K562 (cell line): Measurements from ENCODE around the gene PLXDC2. TPM values are rescaled to one million over a fixed set of nuclear protein-coding genes. Genes with fewer than 3 reads are reported as not detected.

Experiments used
- ATAC-seq: fragments of 200-7000 bp; cut with Tn5 transposase; 3 replicates; pipeline ENCODE4 v1.9.1; 2020; ENCODE audit warnings: moderate library complexity
- BruUV-seq: library from RNA; stranded (reverse); fragments of 400-500 nt; replicated peaks from 2 replicates; lab custom pipeline; 2021; lab: Mats Ljungman, UMichigan
- CTCF ChIA-PET: fragments of 300-600 bp; formaldehyde crosslinking; extraction: SDS; loops from one replicate; lab custom pipeline; 2021; ENCODE audit warnings: low intra/inter-chr PET ratio; lab: Yijun Ruan, JAX
- POLR2A ChIA-PET: fragments of 300-600, 350-650 bp; sonication (Branson Sonifier 250); formaldehyde crosslinking; extraction: SDS; loops from one replicate; lab custom pipeline; 2021; ENCODE audit warnings: antibody characterized with exemption, inconsistent platforms; lab: Yijun Ruan, JAX
- DNase-seq, 4 experiments: peaks; one replicate each; pipeline versions ENCODE4 v3.0.0 to v3.0.0-alpha.2; 2011 to 2018; ENCODE audit warnings: low spot score in 3 of 4, mixed read lengths in 3 of 4; ENCODE audit errors: extremely low read depth in 1 of 4
- FAIRE-seq: peaks from 2 replicates; lab custom pipeline; 2011; peaks lifted over from hg19 to GRCh38; lab: Jason Lieb, UNC
- H2AFZ ChIP-seq: 2 replicates; pipeline ENCODE4 v1.6.0; 2011; ENCODE audit warnings: low read depth, low read length, control low read depth, inconsistent platforms
- H3K27ac ChIP-seq: fragments of 200-600 bp; 3 replicates; pipeline ENCODE4 v1.8.0; 2011; ENCODE audit warnings: low read depth, mild to moderate bottlenecking, control low read depth, inconsistent platforms, low read length, moderate library complexity, mixed read lengths; ENCODE audit errors: extremely low read depth
- H3K27me3 ChIP-seq, 2 experiments: fragments of 300-600 bp in 1 of 2; 2 replicates in 1 of 2; 3 replicates in 1 of 2; pipeline versions ENCODE4 v1.6.0 to v1.8.0; 2011; ENCODE audit warnings: inconsistent platforms in 2 of 2, low read length in 2 of 2, mild to moderate bottlenecking in 1 of 2, mixed read lengths in 1 of 2, moderate library complexity in 1 of 2; ENCODE audit not compliant: control insufficient read depth in 2 of 2, insufficient read depth in 2 of 2
- H3K36me3 ChIP-seq: fragments of 300-600 bp; 3 replicates; pipeline ENCODE4 v1.8.0; 2011; ENCODE audit warnings: mild to moderate bottlenecking, low read length, inconsistent platforms; ENCODE audit not compliant: control insufficient read depth, insufficient read depth
- H3K4me1 ChIP-seq, 2 experiments: fragments of 200-600 bp in 1 of 2; replicated peaks in 1 of 2; 2 replicates in 1 of 2; 3 replicates in 1 of 2; pipeline versions ENCODE4 v1.5.1 to v1.8.0; 2011; ENCODE audit warnings: inconsistent platforms in 2 of 2, low read length in 2 of 2, mild to moderate bottlenecking in 1 of 2, mixed read lengths in 1 of 2, moderate library complexity in 1 of 2; ENCODE audit not compliant: control insufficient read depth in 2 of 2, insufficient read depth in 2 of 2
- H3K4me2 ChIP-seq: 2 replicates; pipeline ENCODE4 v1.6.1; 2011; ENCODE audit warnings: low read length, control low read depth, inconsistent platforms, mixed read lengths; ENCODE audit not compliant: insufficient read depth
- H3K4me3 ChIP-seq: fragments of 200-600 bp; sonication (generic), shearing (Covaris generic); 2 replicates; pipeline ENCODE4 v1.5.1; 2016; ENCODE audit warnings: control low read depth, inconsistent platforms
- H3K79me2 ChIP-seq: fragments of 200-600 bp; 3 replicates; pipeline ENCODE4 v1.8.0; 2011; ENCODE audit warnings: low read length, inconsistent platforms; ENCODE audit not compliant: control insufficient read depth, insufficient read depth
- H3K9ac ChIP-seq, 2 experiments: 2 replicates each; pipeline versions ENCODE4 v1.6.0 to v1.6.1; 2011; ENCODE audit warnings: low read depth in 2 of 2, low read length in 2 of 2, control low read depth in 1 of 2, inconsistent platforms in 1 of 2, mild to moderate bottlenecking in 1 of 2, mixed read lengths in 1 of 2; ENCODE audit not compliant: insufficient read depth in 1 of 2
- H3K9me1 ChIP-seq: one replicate; pipeline ENCODE4 v1.6.0; 2011; ENCODE audit warnings: inconsistent platforms, mild to moderate bottlenecking, low read length, moderate library complexity; ENCODE audit not compliant: control insufficient read depth, insufficient read depth
- H3K9me3 ChIP-seq: replicated peaks from 2 replicates; pipeline ENCODE4 v1.5.1; 2011; ENCODE audit warnings: low read depth, low read length, inconsistent platforms; ENCODE audit not compliant: control insufficient read depth, insufficient read depth
- H4K20me1 ChIP-seq: replicated peaks from 2 replicates; pipeline ENCODE4 v1.6.1; 2011; ENCODE audit warnings: low read length, inconsistent platforms, mixed read lengths; ENCODE audit not compliant: control insufficient read depth, insufficient read depth
- ATF7 ChIP-seq: fragments of 450-650 bp; IDR thresholded peaks from 2 replicates; pipeline ENCODE4 v1.7.1; 2014; ENCODE audit warnings: mild to moderate bottlenecking, moderate library complexity
- CBFB ChIP-seq: sonication (generic); formaldehyde crosslinking; IDR thresholded peaks from 2 replicates; pipeline ENCODE4 v1.4.0; 2020; ENCODE audit warnings: mild to moderate bottlenecking, missing genetic modification reagents
- CCAR2 ChIP-seq: fragments of 200-400 bp; formaldehyde crosslinking; IDR thresholded peaks from 2 replicates; pipeline ENCODE4 v1.6.1; 2017; ENCODE audit warnings: mild to moderate bottlenecking, low read depth, low read length
- CGGBP1 ChIP-seq: fragments of 250-450 bp; sonication (Bioruptor Pico); IDR thresholded peaks from 2 replicates; pipeline ENCODE4 v1.9.0; 2021; ENCODE audit warnings: mild to moderate bottlenecking
- ELF1 ChIP-seq: fragments of 200-800 bp; sonication (Bioruptor generic); IDR thresholded peaks from 2 replicates; pipeline ENCODE4 v1.6.1; 2016; ENCODE audit warnings: missing genetic modification characterization, missing compliant biosample characterization
- ELK1 ChIP-seq: sonication (generic); formaldehyde crosslinking; IDR thresholded peaks from 2 replicates; pipeline ENCODE4 v1.8.1; 2022; ENCODE audit warnings: missing genetic modification reagents
- ELK3 ChIP-seq: fragments of 450-650 bp; formaldehyde crosslinking; IDR thresholded peaks from 2 replicates; pipeline ENCODE4 v1.4.0; 2020; ENCODE audit warnings: mild to moderate bottlenecking
- EP300 ChIP-seq: IDR thresholded peaks from 2 replicates; pipeline ENCODE4 v1.6.1; 2012; ENCODE audit warnings: low read length, improper control_type of control experiment
- HNRNPL ChIP-seq: fragments of 200-400 bp; formaldehyde crosslinking; IDR thresholded peaks from 2 replicates; pipeline ENCODE4 v1.6.1; 2017; ENCODE audit warnings: low read depth, mild to moderate bottlenecking, low read length
- JUNB ChIP-seq: fragments of 450-650 bp; formaldehyde crosslinking; conservative IDR thresholded peaks from 2 replicates; pipeline ENCODE4 v1.4.0; 2020; ENCODE audit warnings: mild to moderate bottlenecking
- MCM5 ChIP-seq: fragments of 450-650 bp; IDR thresholded peaks from 2 replicates; pipeline ENCODE4 v1.6.1; 2016; ENCODE audit warnings: low read depth
- MIER1 ChIP-seq: fragments of 450-650 bp; IDR thresholded peaks from 2 replicates; pipeline ENCODE4 v1.6.1; 2016; ENCODE audit warnings: antibody characterized with exemption, mild to moderate bottlenecking, low read depth
- POLR2AphosphoS5 ChIP-seq: IDR thresholded peaks from 2 replicates; pipeline ENCODE4 v1.6.1; 2011; ENCODE audit warnings: mild to moderate bottlenecking, low read depth, low read length, moderate library complexity; ENCODE audit not compliant: control insufficient read depth, insufficient read depth
- TEAD1 ChIP-seq, 2 experiments: fragments of 450-650 bp in 1 of 2; sonication (generic) in 1 of 2; formaldehyde crosslinking; IDR thresholded peaks; 2 replicates each; pipeline versions ENCODE4 v1.4.0 to v1.8.0; 2020 to 2022; ENCODE audit warnings: mild to moderate bottlenecking in 2 of 2, missing genetic modification reagents in 1 of 2
- UBTF ChIP-seq, 2 experiments: IDR thresholded peaks; 2 replicates each; pipeline ENCODE4 v1.6.1; 2012; ENCODE audit warnings: improper control_type of control experiment in 2 of 2, low read depth in 2 of 2, low read length in 2 of 2, borderline replicate concordance in 1 of 2
- ZNF75A ChIP-seq: fragments of 450-650 bp; formaldehyde crosslinking; IDR thresholded peaks from 2 replicates; pipeline ENCODE4 v1.4.0; 2020; ENCODE audit warnings: mild to moderate bottlenecking
- ZNF77 ChIP-seq: fragments of 250-450 bp; sonication (Bioruptor Pico); IDR thresholded peaks from 2 replicates; pipeline ENCODE4 v1.5.0; 2020
- WGBS: fragments of 100-300 bp; shearing (Covaris generic); methylation state at CpG from one replicate; pipeline ENCODE4 v1.1.6; 2016; ENCODE audit warnings: low coverage, mixed read lengths; ENCODE audit not compliant: insufficient coverage; ENCODE audit errors: missing lambda C conversion rate; 5-methylcytosine and 5-hydroxymethylcytosine counted together
- in situ Hi-C: fragments of 300-500 bp; cut with MboI; formaldehyde crosslinking; loops from 4 replicates; pipeline ENCODE4 v1.15.0; 2018; ENCODE audit warnings: inconsistent platforms, mixed read lengths
- intact Hi-C: fragments of 100-400 bp; cut with micrococcal nuclease; formaldehyde crosslinking; loops from 2 replicates; pipeline ENCODE4 v1.14.2; 2022
- polyA plus RNA-seq, 8 experiments: library from polyadenylated mRNA; depleted of rRNA in 4 of 8; stranded (reverse) in 5 of 8; unstranded in 3 of 8; fragments of >200 nt; fragmentation: Nextera tagmentation in 2 of 8; fragmentation: Illumina TruSeq in 1 of 8; extraction: Ambion mirVana in 2 of 8; extraction: Trizol in 1 of 8; gene quantifications; 2 replicates each; pipeline versions ENCODE4 v1.2.1 to v1.2.3, GENCODE V29; 2011 to 2014; ENCODE audit warnings: inconsistent platforms in 1 of 8, missing spikeins in 1 of 8
- total RNA-seq, 7 experiments: library from RNA; depleted of rRNA in 6 of 7; stranded (reverse); fragments of >200 nt in 6 of 7; fragmentation: Illumina TruSeq in 2 of 7; extraction: Trizol in 2 of 7; gene quantifications; 2 replicates each; pipeline versions ENCODE4 v1.2.1 to v1.2.3, GENCODE V29; 2011 to 2021; ENCODE audit warnings: low replicate concordance in 1 of 7

Gene PLXDC2
- total and polyA plus RNA-seq, 9 of the 15 experiments (the other 6 are each of a cell fraction or from before 2014, with no cell fraction given) = 0.01 to 0.33 (median 0.10) TPM; not detected in 3

- no peak for TF ChIP-seq CBFB (CRISPR knock-in tag)
- no peak for TF ChIP-seq CGGBP1 (CRISPR knock-in tag)
- no peak for TF ChIP-seq ELF1 (tag)
Observed at GRCh38 chr10:19947656-19948055, 131.4 kb downstream of the PLXDC2 start (continued).

GRCh38 chr10:19952224-19953010 lies 136.2 kb downstream of the PLXDC2 start:
- no peak overlapping the region for H2AFZ ChIP-seq
- POLR2A ChIA-PET = no interaction called here
- no peaks in the 10 kb centered on the region for H3K9me3 ChIP-seq
- WGBS = 2% methylated on average over 7 of the region's 7 CpGs
- no peaks in the 10 kb centered on the region for H3K36me3 ChIP-seq
- FAIRE-seq (no peak), ATAC-seq (no peak), DNase-seq (no peak)
- H3K4me2 ChIP-seq = no peak overlapping the region
- H4K20me1 ChIP-seq = no peaks in the 10 kb centered on the region
- H3K4me1 ChIP-seq = no peaks in the 10 kb centered on the region
- H3K79me2 ChIP-seq = no peaks in the 10 kb centered on the region
- intact Hi-C loops = no loop called here
- H3K9me1 ChIP-seq = no peaks in the 10 kb centered on the region
- CTCF ChIA-PET = no interaction called here
- no peak overlapping the region for H3K4me3 ChIP-seq
- no peak overlapping the region for H3K9ac ChIP-seq
- H3K27ac ChIP-seq = no peak overlapping the region
- BruUV-seq = no TSS peak
- H3K27me3 ChIP-seq = no peaks in the 10 kb centered on the region
- in situ Hi-C loops = no loop called here
- no peak for TF ChIP-seq MIER1
- no peak for TF ChIP-seq MCM5
- no peak for TF ChIP-seq ELK1 (CRISPR knock-in tag)
- no peak for TF ChIP-seq HNRNPL
- no peak for TF ChIP-seq ELK3 (CRISPR knock-in tag)
- no peak for TF ChIP-seq EP300
- TF ChIP-seq ZNF77 (CRISPR knock-in tag) = no peak
- no peak for TF ChIP-seq POLR2AphosphoS5
- no peak for TF ChIP-seq CCAR2
- TF ChIP-seq ZNF75A = no peak
- no peak for TF ChIP-seq TEAD1 (CRISPR knock-in tag; IDR thresholded peaks at IDR 0.05)
- TF ChIP-seq UBTF (IDR thresholded peaks at IDR 0.05; ENCODE audit: borderline replicate concordance in 1 of 2, low read depth in 2 of 2, low read length in 2 of 2) = no peak
- TF ChIP-seq ATF7 = no peak
- TF ChIP-seq JUNB = no peak
